Measurements from ENCODE around the gene AGRP.
"Not testable (repeated sequence)": the region's sequence is repeated elsewhere in the genome, so short reads cannot be mapped to it uniquely, and the experiment has no call there.

Gene AGRP, protein sequence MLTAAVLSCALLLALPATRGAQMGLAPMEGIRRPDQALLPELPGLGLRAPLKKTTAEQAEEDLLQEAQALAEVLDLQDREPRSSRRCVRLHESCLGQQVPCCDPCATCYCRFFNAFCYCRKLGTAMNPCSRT

DNA sequence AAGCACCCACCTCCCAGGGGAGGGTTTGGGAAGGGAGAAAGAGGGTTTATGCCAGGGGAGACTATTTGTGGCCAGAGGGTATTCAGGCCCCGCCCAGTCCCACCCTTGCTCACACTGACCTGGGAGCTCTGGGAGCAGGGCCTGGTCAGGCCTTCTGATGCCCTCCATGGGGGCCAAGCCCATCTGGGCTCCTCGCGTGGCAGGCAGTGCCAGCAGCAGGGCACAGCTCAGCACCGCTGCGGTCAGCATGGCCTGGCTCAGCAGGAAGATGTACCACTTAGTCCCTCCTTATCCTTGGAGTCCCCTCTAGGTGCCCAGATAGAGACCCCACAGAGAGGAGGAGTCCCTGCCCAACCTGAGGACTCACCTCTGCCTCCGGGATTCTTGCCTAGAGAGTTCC is at the start of gene AGRP:
TSS of gene AGRP (minus strand) at position 398 of the 400 bp plus-strand sequence. CDS start at position 249, 149 bp downstream.
- no peak for DNase-seq

DNA sequence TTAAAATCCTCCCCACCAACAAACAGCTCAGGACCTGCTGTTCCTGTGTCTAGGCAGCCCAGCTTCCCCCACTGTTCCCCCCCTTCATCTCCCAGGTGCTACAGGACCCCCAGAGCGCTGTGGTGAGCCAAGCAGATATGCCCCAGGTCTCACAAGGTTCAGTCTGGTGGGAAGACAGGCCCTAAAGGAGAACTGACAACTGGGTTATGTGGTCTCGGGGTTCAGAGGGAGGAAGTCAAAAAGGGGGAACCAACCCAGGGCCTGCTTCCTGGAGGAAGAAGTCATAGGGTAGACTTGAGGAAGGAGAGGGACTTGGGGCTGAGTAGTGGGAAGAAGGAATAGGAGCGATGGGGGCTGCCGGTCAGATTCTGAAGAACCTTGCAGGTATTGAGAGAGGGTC is 47.9 kb upstream of the AGRP start:
- DNase-seq, result peak; percentile 61 to 80

DNA sequence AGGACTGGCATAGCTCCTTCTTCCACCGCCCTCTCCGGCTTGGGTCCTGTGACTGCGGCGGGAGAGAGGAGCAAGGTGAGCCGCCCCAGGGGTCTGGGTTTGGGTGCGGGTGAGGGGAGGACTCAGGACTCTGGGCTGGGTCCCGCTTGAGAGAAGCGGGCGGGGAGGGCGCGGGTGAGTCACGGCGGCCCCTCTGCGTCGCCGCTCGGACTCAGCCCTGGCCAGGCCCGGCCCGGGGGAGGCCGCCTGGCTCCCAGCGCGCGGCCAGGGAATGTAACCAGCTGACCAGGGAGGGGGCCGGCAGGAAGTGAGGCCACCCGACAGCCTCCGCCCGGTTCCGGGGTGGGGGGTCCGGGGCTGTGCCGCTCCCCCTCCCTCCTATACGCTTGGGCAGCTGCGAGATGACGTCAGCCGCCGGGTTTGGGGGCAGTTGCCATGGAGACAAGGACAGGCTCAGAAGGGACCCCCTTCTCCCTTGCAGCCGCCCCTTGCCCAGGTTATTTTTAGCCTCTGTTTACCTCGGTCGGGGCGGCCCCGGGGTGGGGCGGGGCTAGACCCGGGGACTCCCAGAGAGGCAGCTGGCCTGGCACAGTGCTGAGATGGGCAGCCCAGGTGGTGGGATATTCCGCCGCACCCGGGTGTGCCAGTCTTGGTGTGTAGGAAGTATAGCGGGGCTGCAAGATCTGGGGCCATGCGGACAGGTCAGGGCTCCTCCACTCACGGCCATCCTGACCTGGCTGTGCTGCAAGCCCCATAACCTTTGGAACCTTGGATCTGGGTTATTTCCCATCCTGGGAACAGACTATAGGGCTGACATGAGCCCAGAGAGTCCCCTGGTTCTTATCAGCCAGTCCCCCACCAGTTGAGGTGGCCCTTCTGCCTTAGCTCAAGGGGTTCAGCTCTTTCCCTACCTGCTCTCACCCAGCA is 46.9 kb upstream of the AGRP start:
- no peak for DNase-seq

DNA sequence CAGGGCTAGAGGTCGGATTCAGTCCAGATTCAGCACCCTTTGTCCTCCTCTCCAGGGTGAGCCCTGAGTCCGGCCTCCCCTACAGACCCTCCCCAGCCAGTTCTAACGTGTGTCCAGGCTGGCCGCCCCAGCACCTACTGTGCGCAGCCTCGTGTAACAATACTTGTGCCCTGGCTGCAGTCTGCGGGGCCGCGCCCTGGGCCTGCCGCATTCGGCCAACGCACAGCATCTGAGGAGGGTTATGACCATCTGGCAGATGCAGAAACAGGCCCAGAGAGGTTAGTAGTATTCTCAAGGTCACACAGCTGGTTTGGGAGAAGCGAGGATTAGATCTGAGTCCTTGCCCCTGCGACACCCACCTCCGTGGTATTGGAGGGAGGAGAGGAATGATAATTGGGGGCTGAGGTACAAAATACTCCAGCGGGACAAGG is 46.2 kb upstream of the AGRP start:
- DNase-seq, result no peak

DNA sequence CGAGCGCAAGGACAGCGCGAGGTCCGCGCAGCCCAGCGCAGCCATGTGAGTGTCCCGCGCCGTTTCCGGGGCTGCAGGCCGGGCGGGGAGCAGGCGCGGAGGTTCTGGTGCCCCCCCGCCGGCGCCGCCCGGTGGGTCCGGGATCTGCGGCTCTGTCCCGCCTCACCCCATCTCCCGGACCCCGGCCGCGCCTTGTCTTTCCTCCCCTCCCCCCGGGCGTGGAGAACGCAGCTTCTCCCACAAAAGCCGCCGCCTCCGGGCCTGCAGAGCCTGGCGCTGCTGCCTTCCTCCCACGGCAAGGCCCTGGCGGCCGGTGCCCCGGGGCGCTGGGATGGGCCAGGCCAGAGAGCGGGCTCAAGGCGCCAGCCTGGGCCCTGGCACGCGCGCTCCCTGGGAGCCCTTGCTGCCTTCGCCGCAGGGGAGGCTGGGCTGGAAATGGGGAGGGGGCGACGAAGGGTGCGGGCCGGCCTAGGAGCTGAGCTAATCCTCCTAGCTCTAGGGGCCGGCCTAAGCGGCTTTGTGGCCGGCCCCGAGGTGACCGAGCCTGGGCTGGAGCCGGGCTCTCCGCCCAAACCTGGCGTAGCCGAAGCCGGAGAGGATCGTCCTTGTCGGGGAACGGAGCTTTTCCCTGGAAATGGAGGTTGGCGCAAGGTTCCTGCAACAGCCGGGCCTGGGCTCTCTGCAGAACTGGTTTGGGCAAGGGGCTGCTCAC is 45.7 kb upstream of the AGRP start:
- no peak for DNase-seq

DNA sequence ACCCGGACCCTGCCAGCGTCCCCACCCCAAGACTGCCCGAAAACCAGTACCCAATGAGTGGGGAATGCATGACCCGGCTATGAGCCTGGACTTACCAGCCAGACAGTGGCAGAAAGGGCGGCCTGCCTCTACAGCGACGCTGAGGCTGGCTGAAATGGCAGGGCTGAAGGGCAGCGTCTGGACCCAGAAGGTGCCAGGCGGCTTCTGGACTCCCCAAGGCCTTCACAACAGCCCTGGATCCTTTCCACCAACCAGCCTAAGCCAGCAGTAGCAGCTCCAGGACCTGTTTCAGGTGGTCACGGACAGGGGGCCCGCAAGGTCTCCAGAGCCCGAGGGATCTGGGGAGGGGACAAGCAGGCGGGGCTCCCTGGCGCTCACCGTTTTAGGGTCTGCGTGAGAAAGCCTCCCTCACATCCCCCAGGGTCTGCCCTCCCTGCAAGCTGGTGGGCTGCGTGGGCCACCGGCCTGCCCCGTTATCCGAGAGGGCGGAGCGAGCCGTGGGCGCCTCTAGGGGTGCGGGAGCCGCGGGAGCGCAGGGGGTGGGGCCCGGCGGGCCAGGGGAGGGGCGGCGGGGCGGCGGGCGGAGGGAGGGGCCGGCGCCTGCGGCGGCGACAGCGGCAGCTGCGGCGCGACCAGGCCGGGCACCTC is 45.0 kb upstream of the AGRP start, which contains the start of gene RIPOR1:
TSS of gene RIPOR1 (plus strand) at position 608 of the 648 bp plus-strand sequence. CDS start 9,618 bp downstream, outside the sequence.
- no peak for DNase-seq

DNA sequence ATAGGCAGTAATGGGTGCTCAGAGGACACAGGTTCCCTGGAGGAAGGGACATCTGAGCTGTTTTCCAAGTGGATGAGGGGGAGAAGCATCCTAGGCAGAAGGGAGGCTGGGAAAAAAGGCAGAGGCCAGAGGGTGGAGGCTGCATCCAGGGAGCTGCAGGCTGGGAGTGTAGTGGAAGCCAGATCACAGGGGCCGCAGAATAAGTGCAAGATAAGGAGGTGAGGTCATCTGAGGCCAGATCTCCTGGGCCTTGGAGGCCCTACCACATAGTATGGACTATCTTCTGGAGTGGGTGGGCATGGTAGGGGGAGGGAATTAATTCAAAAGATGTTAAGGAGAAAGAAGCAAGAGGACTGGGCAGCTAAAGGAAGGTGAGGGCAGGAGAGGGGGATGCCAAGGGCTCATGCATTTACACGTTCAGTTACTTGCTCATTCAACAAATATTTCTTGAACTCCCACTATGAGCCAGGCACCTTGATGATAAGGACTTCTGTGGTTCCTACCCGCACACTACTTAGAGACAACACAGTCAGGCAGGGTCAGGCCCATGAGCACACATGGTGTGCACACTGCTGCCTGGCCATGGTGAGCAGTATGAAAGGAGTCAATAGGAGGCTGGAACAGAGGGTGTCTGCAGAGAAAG is 42.9 kb upstream of the AGRP start:
- DNase-seq, result no peak

DNA sequence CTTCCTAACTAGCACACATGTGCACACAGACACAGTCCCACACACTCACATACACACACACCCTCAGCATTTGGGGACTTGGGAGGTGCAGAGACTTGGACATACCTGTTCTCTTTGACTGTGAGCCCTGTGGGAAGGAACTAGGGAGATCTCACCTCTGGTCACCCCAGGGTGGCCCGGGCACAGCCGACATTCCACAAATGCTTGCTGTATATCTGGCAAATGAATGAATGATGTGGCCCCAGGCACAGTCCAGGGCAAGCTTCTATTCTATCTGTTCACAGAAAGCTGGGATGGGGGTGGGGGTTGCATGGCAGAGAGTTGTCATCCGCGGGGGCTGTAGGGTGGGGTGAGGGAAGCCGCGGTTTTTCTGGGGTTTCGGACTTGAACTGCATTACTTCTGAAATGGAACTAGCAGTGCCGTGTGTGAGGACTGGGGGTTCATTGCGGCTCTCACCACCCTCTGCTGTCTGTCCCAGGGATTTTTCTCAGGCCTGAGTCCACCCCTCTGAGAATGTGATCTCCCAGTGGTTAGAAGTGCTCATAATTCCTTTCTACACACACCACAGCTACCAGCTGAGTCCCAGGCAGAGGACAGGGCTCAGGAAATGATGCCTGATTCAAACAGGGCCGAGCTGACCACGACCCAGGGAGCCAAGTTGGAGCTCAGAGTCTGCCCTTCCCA is 42.0 kb upstream of the AGRP start:
- peak in 1 of 2 experiments; percentile 15 for DNase-seq

DNA sequence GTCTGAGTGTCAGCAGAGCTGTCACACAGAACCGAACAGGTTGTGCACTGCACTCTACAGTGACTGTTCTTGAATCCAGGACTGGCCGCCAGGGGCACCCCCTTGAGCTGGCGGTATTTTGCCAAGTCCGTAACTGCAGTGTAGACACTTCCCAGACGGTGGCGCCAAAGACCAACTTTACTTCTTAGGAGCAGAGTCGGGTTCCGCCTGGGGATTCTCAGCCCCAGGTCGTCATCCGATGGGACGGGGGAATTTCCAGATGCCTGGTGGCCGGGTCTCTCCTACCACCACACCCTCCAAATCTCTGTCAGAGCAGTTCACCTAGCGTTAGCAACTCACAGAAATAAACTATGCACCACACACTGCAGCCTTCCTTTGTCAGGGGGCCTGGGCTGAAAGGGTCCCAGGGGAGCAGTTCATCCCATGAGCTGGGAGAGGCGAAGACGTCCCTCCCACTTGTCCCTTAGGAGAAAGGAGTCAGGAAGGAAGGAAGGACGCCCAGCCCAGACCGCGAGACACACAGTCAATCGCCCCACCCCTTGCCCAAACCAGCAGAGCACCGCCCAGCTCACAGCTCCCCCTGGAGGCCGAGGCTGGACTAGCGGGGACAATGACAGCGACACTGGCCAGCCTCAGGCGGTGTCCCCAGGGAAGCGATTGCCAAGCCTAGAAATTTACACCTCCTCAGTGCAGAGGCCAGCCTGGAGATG is 37.9 kb upstream of the AGRP start:
- DNase-seq, result peak; percentile 93 to 97

DNA sequence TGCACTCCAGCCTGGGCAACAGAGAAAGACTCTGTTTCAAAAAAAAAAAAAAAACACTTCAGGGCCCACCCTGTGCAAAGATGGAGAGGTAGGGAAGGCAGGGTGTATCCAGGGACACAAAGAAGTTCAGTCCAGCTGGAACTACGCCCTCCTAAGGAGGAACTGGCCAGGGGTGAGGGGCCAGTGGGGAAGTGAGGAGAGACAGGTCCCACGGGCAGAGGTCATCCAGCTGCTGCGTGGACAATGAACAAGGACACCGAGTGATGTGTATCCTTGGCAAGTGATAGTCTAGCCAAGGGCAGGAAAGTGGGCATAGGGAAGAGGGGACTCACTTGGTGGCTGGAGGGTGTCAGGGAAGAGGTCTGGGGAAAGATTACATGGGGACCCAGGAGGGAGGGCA is 35.9 kb upstream of the AGRP start:
- DNase-seq, result no peak

DNA sequence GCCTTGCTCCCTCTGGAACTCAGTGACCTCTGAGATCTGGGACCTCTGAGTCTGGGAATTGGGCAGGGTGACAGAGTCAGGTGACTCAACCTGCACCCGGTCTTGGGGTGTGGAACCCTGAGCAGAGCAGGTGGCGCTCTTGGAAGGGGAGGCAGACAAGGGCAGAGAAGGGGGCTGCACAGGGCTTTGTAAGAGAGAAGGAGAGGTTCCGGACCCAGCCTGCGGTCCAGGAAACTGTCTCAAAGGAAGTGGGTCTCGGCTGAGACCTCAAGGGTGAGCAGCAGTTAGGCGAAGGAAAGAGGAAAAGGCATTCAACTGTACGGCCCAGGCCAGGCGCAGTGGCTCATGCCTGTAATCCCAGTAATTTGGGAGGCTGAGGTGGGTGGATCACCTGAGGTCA is 35.3 kb upstream of the AGRP start:
- no peak for DNase-seq

DNA sequence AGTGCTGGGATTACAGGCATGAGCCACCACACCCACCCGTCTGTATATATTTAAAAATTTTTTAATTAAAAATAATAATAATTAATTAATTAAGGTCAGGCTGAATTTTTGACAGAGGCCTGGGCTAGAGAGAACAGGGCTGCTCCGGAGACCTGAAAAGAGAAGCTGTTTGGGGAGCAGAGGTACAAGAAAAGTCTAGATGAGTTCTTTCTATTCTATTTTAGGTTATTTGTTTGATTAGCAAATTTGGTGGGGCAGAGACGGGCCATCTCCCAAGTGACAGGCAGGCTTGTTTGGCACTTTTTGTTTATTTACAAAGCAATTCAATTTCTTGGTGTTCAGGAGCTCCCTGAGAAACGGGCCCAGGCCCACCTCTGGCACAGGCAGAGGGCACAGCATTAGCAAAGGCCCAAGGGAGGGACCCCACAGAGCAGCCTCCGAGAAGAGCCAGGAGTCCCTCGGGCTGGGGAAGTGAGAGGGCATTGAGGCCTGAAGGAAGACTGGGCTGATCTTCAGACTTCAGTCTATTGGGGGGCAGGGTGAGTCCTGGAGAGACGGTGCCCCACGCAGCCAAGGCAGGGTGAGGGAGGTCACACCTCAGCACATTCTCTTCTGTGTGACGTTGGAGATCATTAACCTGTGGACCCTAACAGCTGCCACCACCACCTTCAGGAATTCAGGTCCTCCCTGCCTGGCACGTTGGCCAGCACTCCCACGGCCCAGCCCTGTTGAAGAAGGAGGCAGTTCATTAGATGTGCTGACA is 34.5 kb upstream of the AGRP start:
- no peak for DNase-seq

DNA sequence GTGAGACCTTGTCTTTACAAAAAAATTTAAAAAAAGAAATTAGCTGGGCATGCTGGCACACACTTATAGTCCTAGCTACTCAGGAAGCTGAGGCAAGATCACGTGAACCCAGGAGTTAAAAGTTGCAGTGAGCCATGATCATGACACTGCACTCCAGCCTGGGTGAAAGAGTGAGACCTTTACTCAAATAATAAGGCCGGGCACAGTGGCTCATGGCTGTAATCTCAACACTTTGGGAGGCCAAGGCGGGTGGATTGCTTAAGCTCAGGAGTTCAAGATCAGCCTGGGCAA is 33.8 kb upstream of the AGRP start:
- no peak for DNase-seq

DNA sequence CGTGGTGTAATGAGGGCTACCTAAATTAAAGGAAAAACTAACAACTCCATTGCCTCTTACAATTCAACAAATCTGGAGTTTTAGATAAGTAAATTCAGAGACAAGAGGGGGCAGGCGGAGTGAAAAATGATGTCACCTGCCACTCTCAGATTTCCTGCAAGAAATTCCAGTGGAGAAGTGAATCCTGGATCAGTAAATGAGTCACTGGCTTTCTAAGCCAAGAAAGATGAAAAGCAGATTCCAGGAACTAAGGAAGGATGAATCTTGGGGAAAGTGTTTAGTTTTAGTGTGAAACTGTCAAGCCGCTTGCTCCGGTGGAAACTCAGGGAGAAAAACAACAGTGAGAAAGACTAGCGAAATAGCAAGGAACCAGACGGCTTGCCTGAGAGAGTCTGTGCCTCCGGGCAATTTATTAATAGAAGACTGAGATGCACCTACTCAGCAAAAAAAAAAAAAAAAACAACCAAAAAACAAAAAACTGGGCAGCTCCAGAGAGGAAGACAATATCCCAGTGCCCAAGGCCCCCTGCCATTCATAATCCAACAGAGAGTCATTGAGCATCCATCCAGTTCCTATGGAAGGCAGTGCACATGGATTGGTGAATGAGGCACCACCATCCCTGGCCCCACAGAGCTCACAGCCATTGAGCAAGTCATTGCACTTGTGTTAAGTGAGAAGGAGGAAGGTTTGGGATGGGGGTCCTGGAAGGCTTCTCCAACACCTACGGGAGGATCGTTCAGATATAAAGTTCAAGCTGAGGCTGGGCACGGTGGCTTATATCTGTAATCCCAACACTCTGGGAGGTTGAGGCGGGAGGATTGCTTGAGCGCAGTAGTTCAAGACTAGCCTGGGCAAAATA is 33.2 kb upstream of the AGRP start:
- DNase-seq, result no peak

DNA sequence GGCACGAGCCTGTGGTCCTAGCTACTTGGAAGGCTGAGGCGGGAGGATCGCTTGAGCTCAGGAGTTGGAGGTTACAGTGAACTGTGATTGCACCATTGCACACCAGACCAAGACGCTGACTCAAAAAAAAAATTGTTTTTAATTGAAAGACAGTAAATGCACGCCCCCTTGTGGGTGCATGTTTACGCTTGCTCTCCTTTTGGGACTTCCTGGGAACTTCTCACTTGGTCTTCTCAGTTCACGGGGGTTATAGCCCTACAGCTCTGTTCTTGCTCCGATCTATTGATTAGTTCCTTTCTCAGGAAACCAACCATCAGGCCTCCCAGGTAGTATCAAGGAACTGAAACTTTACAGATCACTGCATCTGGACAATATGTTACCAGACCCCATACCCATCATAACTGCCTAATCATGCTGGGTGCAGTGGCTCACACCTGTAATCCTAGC is 31.1 kb upstream of the AGRP start:
- peak; percentile 90 to 95 for DNase-seq

DNA sequence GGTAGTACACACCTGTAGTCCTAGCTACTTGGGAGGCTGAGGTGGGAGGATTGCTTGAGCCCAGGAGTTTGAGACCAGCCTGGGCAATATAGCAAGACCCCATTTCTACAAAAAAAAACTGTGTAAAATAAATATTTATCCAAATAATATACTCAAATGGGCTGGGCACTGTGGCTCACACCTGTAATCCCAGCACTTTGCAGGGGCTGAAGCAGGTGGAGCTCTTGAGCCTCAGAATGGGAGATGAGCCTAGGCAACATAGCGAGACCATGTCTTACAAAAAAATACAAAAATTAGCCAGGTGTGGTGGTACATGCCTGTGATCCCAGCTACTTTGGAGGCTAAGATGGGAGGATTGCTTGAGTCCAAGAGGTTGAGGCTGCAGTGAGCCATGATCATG is 30.5 kb upstream of the AGRP start:
- not testable (repeated sequence) for DNase-seq

DNA sequence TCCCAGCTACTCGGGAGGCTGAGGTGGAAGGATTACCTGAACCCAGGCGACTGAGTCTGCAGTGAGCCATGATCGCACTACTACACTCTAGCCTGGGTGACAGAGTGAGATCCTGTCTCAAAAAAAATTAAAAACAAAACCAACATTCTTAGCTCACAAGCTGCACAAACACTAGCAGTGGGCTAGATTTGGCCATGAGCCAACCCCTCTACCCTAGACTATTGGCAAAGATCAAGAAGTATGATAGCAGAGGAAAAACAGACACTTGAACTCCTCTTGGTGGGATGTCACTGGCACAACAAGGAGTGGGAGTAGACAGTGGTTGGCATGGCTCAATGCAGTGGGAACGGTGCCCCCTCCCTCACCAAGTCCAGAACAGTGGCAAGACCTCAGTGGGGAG is 25.7 kb upstream of the AGRP start:
- no peak for DNase-seq

DNA sequence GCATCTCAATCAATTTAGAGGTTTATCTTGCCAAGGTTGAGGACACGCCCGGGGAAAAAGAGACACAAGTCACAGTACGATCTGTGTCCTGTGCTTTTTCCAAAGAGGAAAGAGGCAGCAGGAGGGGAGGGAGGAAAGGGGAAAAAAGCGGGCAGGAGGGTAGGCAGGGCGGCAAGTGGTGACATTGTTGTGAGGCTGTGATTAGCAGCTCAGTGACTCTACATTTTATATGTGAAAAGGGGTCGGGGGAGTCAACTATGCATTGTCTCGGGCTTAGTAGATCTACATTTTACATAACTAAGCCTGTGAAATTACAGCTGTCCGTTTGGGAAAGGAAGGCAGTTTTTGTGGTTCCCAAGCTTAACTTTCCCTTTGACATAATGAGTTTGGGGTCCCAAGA is 23.1 kb upstream of the AGRP start:
- DNase-seq, result no peak

All from Kasumi-1 (cell line).